TTC549 (cell line): ENCODE measurements around the gene ST3GAL2.

ENCODE experiments used
- FAIRE-seq: peaks from 2 replicates; lab custom pipeline; 2012; peaks lifted over from hg19 to GRCh38; lab: Jason Lieb, UNC

The ST3GAL2 gene

DNA sequence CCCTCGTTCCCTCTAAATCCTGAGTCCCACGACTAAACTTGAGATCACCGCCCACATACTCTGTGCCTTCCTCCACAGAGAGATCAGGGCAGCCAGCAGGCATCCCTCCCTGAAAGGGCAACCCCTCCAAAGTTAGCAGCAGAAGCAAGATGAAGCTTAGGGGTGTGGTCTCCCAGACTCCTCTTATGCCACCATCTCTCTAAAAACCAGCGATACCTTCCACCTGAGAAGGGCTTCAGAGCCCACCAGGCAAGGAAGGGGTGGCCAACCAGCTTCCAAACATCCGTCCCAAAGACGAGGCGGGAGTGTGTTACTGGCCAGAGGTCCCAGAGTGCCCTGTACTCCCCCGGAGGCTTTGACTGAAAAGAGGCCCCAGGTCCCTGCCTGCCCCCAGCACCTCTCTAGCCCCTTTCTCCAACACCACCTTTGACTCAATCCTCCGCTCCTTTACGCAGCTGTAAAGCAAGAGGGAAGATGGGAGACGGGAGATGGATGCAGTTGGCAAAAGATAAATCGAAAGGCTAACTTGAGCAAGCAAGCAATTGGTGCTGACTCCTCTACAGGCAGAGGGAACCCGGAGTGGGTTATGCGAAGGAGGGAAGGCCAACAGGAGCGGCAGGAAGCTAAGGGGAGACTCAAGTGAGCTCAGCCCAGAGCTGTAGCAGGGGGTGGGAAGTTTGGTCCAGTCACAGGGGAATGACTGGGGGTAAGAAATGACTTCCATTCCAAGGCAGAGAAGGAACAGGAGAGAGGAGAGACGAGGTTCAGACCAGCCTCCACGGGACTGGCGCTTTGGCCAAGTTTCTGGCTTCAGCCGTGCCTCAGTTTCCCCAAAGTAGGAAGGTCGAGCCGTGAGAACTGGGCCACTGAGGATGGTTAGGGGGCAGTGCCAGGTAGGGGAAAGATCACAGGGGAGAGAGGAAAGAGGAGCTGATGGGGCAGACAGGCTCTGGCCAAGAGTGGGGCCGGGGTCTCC, 1.0 kb downstream of the ST3GAL2 start:
- FAIRE-seq = no peak

DNA sequence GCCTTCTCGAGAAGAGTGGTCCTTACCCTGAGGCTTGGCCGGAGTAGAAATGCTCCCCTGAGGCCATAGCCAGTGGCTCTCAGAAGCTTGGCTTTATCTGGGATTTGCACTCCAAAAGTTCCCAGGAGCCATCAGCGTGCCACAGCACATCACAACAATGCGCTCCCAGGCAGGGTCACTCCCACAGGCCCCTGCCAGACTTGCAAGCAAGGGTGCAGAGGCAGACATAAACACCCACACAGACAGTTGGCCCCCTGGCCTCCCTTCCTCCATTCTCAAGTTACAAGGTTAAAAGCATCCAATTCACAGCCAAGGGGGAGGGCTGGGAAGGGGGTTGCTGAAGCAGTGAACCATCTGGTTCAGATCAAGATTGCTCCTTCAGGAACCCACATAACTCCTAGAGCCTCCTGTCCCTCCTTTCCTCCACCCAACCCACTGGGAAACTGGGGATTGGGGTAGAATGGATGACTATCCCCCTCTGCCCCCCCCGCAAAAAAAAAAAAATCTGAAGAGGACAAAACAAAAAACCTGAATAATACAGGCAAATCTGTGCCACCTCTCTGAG, 1.8 kb downstream of the ST3GAL2 start:
- no peak for FAIRE-seq

DNA sequence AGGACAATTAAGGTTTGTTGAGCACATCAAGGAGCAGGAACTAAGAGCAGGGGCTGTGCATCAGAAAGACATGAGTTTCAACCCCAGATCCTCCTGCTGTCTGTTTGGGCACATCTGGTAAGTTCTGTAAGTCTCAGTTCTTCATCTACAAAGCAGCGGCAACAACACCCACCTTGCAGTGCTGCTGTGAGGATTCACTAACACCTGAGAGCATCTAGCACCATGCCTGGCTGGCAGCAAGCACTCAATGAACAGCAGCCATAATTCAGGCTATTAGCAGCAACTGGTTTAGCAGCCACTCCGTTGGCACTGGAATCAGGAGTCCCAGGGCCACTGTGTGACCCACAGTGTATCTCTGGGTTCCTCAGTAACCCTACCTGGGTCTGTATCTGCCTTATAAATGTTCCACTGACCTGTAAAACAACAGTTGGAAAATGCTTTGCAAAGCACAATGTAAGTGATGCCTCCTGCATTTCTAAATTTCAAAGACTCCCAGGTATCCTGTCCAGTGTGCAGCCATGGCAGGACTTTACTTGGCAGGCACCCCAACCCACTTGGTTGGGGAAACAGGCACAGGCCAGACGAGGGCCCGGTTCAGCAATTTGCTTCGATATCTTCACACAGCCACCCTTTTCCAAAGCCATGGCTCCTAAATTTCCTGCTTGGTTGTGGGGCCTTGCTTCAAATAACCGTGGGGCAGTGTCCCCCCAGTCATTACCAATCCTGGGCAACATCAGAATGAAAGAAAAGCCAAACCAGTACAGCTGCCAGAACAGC, 4.2 kb downstream of the ST3GAL2 start:
- no peak for FAIRE-seq

DNA sequence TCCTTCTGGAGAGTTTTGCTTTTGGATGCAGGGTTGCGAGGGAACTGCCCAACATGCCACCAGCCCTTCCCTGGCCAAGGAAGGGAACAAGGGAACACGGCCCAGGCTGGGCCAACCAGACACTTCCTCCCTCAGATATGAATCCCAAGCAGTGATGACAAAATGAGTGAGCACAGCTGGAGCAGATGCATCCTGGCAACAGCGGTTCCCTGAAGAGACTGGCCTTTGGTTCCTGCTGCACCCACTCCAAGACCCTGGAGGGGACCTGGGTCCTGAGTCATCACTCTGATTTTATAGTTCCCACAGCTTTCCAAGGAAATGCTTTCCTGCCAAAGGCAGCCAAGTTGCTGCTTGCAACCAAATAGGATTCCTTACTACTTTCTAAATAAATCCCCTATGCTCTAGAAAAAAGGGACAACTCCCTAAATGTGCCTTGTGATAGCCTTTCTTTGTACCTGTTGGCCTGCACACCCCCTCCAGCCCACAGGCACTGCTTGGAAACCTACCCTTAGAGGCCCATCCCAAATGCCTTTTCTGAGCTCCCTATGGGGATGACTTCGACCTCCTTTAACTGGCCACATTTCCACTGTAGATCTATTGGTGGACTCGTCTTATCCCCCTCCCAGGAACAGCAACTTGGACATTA, 5.3 kb downstream of the ST3GAL2 start:
- FAIRE-seq = no peak

- FAIRE-seq = no peak
Observed at GRCh38 chr16:70432723-70433457, 6.0 kb downstream of the ST3GAL2 start.

GRCh38 chr16:70432356-70432722, 6.6 kb downstream of the ST3GAL2 start:
- FAIRE-seq = no peak

DNA sequence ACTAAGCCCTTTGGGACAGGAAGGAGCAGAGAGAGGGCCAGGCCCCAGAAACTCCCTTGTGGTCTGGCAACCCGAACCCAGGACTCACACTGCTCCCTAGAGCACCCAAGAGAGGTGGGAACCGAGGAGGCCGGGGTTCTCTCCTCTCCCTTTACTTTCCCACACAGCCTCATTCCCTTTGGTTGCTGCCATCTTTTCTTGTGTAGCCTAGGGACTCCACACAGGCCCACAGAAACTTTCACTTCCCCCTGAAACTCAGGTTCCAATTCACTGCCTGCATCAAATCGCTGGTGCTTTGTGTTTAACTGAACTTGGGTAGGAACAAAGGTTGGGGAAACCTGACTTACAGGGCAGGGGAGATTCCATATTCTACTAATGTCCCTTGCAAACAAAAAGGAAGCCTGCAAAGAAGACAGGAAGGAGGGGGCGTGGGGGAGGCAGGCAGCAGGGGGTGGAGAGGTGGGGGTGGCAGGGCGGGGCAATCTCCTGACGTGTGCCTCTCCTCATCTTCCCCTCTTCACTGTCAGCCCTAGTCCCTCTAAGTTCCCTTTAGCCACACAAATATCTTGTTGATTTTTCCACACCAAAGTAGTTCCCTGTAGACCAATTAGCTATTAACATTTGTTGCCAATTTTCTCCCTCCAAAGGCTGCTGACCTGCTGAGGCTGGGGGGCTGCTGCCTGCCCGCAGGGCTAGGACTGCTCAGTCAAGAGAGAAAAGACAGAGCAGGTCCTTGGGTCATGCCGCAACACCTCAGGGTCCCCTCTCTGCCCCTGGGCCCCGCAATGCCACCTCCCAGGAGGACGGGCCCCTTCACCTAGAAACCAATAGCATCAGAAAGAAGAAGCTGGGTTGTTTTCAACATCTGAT, 8.0 kb downstream of the ST3GAL2 start:
- no peak for FAIRE-seq

DNA sequence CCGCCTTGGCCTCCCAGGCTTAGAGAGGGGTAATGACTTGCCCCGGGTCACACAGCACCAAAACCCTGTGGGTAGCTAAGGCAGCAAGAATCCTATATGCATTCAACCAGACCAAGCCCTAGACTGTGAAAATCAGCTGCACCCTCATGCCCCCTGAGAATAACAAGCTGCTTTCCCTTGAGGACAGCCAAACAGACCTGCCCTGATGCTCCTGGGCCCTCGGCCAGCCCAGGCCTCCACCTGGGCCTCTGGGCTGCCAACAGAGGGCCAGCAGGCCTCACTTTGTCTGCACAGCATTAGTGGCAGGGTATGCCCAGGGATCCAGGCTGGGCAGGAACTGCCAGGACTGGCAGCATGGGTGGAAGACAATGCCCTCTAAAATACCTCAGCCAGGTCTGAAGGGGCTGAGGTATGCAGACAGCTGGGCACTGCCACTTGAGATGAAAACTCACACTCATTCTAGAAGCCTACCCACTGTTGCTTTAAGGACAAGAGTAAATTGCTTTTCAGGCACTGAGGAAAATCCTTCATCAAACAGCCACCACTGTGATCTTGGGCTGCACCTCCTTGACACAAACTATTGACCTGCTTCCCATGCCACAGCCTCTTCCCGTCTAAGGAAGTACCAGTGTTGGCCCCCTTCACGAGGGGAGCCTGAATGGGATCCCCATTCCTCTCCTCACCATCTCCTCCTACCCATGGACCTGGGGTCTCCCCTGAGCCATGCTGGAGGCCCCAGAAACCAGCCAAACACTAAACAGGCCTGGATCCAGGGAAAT, 8.8 kb downstream of the ST3GAL2 start:
- FAIRE-seq = no peak

GRCh38 chr16:70428178-70428998, 10.5 kb downstream of the ST3GAL2 start:
- FAIRE-seq = peak; percentile 71

DNA sequence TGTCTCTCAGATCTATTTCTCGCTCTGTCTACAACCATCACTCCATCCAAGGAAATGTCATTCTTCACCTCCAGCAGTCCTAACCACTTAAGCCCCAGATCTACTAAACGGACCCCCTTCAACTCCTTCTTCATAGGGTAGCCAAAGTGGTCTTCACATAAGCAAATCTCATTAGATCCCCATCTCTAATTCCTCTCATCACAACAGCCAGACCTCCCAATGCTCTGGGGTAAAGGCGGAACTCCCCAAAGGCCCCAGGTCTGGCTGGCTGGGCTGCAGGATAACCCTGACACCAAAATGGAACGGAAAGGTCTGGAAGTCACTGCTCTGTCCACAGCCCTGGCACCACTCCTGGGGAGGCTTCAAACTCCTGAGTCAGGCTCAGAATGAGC, 11.1 kb downstream of the ST3GAL2 start:
- FAIRE-seq = no peak

DNA sequence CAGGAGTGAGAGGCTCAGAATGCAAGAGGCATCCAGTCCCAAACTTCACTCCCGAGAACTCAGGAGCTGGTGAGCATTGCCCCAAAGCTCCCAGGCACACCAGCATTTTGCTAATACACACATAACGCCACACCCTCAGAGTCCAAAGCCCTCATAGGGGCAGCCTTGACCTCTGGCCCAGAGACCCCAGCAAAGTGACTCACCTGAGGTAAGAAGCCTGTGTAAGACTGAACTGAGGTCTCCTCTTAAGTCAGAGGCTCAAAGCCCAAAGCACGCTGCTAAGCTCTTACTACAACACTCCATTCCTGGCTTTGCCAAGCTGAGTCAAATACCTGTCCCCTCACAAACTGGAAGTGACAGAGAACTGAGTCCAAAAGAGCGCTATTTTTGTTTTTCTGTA, 16.4 kb downstream of the ST3GAL2 start:
- FAIRE-seq = no peak

DNA sequence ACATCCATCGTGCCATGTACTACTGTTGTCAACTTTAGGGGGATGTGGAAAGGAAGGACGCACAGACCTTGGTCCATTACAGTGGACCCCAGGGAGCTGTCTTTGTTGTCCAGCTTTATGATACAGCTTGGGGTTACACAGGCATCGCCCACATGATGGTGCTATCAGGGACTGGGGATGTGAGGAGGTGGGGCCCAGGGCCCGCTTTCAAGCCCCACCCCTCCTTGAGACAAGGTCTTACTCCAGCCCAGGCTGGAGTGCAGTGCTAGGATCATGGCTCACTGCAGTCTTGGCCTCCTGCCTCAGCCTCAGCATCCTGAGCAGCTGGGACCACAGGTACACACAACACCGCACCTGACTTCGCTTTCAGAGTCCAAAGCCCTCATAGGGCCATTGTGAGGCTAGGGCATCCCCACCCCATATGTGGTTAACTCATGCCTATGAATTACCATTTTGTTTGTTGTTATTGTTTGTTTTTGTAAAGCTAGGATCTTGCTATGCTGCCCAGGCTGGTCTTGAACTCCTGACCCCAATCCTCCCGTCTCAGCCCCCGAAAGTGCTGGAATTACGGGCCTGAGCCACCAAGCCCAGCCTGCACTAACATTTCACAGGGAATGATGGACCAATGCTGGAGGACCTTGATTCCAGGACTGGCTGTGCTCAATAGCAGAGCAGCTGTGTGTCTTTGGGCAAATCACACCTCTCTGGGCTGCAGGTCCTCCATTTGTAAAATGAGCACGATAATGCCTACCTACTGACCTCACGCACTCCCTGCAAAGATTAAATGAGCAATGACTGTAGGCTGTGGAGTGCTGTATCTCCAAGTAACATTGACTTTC, 17.2 kb downstream of the ST3GAL2 start:
- no peak for FAIRE-seq

DNA sequence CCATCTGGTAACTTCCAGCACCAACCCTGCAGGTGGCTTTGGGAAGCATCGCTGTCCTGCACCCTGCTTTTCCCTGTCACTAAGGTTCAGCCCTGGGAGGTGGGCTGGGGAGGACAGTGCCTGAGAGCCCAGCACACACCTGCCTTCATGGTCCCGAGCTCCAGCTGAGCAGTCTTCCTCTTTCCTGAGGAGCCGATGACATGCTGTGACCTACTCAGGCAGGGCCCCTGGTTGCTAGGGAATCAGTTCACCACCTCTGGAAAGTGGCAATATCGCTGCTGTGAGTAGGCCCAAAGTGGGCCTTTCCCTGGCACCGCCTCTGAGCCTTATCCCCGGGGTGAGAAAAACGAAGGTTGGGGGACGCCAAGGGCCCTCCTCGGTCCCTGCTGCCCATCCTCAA, 17.9 kb downstream of the ST3GAL2 start:
- FAIRE-seq = no peak

DNA sequence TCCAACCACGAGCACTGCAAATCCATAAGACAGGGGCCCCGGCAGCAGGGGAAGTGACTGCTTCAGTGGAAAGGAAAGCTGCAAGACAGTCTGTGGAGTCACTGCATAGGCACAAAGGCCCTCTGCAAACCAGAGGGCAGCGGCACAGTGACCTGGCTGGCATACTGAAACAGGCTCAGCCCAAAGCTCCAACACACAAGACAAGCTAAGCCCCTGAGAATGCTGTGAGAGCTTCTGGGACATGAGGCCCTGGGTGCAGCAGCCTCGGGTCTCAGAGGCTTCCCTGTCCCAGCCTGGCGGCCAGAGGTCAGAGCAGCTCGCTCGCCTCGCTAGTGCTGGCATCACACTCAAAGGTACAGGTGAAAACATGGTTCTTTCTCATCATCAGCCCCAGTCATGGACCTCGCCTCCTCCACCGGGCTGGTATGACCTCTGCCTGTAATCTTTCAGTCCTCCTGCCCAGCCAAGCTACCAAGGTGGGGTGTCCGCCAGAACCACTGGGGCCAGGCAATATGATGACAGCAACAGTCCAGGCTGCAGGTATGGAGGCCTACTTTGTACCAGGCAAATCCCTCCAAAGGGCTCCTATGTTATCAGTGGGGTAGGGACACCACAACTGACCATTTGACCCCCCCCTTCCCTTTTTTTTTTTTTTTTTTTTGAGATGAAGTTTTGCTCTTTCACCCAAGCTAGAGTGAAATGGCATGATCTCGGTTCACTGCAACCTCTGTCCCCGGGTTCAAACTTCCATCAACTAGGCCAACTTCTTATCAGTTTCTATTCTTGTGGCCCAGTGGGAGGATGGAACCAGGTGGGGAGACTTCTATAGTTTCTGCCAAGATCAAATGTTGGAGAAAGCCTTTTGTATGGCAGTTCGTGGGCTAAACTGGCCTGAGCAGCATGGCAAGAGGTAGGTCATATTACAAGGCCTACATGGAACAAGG, 19.2 kb downstream of the ST3GAL2 start:
- no peak for FAIRE-seq

DNA sequence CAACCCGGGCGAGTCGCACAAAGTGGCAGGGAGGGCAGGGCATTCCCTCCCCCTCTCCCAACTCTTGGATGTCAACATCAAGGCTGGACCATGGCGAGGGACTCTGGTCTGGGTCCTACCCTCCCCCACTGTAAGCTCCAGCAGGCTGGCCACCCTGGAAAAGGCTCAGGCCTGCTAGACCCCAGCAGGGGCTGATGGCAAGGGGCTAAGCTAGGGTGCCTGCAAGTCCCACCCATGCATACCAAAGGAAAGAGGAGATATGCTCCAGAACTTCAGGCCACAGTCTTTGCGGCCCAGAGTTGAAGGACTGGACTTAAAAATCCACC, 19.9 kb downstream of the ST3GAL2 start:
- FAIRE-seq = no peak

DNA sequence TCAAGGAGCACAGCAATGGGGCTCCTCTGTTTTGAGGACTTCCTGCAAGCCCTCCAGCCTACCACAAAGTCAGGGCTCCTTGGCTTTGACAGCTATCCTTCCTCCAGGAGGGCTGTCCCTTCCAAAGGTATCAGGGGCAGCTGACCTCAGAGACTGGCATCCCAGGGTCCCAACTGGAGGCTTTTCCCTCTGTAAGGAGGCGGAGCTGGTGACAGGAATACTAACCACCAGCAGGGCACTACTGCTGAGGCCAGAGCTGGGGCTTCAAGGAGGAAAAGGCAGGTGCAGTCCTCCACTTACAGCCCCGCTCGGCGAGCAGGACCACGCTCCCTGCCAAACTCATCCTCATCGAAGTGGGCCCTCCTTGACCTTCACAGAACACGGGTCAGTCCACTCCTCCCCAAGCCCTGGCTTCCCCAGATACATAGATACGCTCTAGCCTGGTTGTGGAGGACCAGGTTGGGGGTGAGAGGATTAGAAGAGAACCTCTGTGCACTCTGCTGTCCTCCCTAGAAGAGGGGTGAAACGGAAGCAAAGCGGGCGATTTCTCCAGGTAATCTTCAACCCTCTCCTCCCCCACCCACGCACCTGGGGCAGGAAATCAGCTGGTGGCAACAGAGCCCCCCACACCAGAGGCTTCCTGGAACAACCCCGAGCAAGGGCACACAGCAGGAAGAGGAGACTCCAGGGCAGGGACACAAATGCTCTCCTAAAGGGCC, 20.5 kb downstream of the ST3GAL2 start:
- no peak for FAIRE-seq

GRCh38 chr16:70417661-70418060, 21.2 kb downstream of the ST3GAL2 start:
- FAIRE-seq = no peak
